Stimulated activated CD8-positive, alpha-beta memory T cell treated with anti-CD3 and anti-CD28 coated beads, Interleukin-2, amount 100 ng/mL, for 1 hour (primary cell): Measurements from ENCODE around the gene AASDH.
"Not testable (repeated sequence)": the region's sequence is repeated elsewhere in the genome, so short reads cannot be mapped to it uniquely, and the experiment has no call there.

Experiments used
- DNase-seq, 2 donors: peaks; one replicate each; pipeline ENCODE4 v3.0.0-alpha.2; 2020; ENCODE audit warnings: low read depth in 2 of 2

Gene AASDH

DNA sequence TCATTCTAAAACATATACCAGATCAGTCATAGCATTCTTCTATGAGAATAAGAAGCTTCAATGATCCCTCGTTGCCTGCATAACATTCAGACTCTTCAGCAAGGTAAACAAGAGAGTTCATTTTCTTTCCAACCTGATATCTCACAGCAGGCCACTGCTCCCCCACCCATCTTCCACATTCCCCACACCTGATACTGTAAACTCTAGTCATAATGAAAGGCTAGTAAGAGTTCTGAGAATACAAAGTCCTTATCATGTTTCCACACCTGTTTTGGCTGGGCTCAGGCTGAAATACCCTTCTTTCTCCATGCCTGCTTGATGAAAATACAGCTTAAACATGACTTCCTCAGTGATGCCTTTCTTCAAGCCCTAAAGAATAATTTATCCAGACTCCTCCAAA, 2.3 kb upstream of the AASDH start:
- no peak for DNase-seq

DNA sequence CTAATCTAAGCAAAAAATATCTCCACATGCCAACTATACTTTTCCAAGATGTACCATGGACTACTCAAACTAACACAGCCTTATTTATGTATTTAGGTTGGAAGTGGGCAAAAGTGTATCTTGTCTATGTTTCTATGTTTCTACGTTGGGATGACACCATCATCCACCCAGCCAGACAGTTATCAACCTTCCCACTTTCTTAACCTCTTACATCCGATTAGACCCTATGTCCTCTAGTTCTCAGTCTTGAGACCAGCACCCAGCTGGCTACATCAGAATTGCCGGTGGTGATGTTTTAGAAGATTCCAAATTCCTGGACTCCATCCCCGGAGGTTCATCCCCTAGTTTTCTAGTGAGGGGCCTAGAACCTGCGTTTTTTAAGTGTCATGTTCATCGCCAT, 1.0 kb upstream of the AASDH start:
- DNase-seq = no peak

DNA sequence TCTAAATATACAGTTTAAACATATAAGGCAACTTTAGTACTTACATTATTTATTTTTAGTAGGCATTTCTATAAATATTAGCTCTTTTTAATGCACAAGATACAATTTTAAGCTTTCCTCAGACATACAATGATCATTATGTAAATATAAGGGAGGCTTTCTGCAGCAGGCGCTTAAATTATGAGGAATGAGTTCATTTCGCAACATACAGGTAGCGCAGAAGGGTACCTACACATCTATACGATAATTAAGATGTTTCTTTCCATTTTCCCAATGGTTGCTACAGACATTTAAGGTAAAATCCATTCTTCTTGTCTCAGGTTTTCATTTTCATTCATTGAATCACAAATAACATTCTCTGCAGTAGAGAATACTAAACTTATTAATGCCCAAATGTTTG, 1.2 kb downstream of the AASDH start:
- DNase-seq = no peak

DNA sequence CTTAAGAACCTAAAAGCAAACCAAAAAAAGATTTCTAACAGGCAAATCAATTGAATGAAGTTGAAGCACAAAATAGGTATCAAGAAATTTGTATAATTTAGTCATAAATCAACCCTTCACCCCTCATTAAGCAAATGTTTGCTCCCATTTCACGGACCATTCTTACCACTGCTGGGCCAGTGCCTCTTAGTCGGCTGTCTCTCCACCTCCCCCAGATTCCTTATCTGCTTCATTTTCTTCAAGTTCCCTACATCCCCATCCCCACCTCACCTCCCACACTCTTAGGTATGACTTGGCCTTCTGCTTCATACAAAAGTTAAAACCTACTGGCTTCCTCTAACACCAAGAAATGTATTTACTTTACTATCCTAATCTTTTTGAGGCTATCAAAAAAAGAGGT, 11.8 kb downstream of the AASDH start:
- DNase-seq = no peak

DNA sequence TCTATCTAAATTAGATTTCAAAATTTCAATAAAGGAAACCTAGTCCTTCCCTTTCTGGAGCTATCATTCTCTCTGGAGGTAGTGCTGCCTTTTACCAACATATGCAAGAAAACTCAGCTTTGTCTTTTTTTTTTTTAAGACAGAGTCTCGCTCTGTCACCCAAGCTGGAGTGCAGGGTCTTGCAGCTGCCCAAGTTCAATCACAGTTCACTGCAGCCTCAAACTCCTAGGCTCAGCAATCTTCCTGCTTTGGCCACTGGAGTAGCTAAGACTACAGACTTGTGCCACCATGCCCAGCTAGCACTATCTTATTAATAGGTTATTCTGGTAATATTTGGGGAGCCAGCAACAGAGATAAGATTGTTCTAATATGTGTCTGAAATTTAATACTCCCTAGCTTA, 12.3 kb downstream of the AASDH start:
- DNase-seq = no peak

DNA sequence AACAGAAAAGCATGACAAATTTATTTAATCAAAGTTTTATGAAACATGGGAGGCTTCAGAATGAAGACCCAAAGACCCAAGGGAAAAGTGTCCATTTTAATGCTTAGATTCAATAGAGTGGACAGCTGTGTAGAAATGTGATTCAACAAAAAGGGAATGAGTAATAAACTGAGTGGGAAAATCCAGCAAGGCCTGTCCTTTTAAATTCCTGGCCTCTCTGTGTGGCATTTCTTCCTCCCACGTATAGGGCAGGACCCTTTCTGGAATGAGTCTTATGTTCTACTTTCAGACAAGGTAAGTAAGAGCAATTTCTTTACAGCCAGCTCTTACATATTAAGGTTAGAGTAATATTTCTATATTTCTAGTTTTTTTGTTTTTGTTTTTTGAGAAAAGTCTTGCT, 14.5 kb downstream of the AASDH start:
- no peak for DNase-seq

DNA sequence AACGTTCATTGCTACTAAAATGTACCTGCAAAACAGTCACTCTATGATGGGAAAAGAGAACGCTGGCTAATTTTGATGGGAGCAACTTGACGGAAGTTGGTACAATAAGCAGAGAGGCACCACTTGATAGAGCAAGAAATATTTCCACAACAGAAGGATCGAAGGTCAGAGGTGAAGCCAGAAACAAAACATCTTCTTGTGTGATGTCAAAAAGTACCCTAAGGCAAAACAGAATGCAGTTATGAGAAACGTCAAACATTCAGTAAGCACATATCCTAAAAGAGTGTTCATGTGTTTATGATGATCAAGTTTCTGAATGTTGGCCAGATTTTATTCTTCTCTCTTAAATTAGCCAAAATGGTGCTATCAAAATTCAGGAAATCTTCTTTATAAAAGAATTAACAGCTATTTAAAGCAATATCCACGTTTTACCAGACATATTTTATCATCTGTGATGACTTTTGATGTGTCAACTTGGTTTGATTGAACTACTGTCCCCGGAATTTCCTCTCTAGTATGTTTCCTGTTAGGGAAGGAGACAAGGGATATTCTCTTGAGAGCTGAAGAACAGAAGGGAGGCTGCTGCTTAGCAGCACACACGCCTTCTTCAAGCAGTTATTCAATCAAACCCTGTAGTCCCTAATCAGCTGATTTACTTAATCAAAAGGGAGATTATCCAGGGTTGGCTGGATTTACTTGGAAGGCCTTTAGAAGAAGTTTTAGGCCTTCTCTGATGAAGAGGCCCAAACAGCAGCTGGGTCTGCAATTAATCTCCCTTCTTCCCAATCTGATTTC, 15.7 kb downstream of the AASDH start:
- no peak for DNase-seq

DNA sequence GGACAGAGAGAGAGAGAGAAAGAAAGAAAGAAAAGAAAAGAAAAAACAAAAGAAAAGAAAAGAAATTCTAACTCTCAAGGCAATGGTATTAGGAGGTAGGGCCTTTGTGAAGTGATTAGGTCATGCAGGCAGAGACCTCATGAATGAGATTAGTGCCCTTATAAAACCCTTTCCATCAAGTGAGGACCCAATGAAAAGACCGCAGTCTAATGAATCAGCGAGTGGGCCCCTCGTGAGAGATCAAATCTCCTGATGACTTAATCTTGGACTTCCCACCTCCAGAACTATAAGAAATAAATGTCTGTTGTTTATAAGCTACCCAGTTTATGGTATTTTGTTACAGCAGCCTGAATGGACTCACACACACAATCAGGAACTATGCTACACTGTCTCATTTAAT, 16.9 kb downstream of the AASDH start:
- DNase-seq = no peak

DNA sequence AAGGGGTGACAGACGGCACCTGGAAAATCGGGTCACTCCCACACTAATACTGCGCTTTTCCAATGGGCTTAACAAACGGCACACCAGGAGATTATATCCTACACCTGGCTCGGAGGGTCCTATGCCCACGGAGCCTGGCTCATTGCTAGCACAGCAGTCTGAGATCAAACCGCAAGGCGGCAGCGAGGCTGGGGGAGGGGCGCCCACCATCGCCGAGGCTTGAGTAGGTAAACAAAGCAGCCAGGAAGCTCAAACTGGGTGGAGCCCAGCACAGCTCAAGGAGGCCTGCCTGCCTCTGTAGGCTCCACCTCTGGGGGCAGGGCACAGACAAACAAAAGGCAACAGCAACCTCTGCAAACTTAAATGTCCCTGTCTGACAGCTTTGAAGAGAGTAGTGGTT, 24.3 kb downstream of the AASDH start:
- not testable (repeated sequence) for DNase-seq

DNA sequence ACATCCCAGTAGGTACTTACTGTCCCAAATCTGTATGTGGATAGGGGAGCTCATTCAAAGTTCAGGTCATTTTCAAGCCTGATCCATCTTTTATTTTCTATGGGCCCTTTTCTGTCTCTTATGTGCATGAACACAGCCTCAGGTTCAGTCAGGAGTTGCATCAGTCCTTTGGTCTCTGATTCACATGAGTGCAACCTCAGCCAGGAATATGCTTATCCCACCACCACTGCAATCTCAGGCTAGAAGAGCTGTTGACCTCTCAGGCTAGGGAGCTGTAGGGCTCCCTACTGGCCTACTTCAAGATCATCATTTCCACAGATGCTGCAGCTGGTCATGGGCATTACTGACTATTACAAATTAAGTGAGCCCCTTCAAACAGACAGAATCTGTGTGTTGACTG, 27.2 kb downstream of the AASDH start:
- DNase-seq = no peak

DNA sequence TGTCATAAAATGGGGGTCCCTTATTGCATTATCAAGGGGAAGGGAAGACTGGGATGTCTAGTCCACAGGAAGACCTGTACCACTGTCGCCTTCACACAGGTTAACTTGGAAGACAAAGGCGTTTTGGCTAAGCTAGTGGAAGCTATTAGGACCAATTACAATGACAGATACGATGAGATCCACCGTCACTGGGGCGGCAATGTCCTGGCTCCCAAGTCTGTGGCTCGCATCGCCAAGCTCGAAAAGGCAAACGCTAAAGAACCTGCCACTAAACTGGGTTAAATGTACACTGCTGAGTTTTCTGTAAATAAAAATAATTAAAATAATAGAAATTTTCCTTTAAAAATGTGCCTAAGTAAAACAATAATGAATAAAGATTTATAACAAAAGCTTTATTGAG, 30.6 kb downstream of the AASDH start:
- DNase-seq = no peak

DNA sequence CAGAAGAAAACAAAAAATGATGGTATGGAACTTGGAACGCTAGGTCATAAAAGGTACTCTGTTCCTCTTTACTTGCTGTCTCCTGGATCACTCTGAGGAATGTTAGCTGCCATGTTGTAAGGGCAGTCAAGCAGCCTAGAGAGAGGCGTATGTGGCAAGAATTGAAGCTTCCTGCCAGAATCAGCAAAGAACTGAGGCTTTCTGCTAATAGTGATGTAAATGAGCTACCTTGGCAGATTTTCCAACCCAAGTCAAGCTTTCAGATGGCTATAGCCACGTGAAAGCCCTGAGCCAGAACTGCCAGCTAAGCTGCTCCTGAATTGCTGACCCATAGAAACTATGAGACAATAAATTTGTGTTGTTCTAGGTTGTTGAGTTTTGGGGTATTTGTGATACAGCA, 38.7 kb downstream of the AASDH start:
- no peak for DNase-seq

DNA sequence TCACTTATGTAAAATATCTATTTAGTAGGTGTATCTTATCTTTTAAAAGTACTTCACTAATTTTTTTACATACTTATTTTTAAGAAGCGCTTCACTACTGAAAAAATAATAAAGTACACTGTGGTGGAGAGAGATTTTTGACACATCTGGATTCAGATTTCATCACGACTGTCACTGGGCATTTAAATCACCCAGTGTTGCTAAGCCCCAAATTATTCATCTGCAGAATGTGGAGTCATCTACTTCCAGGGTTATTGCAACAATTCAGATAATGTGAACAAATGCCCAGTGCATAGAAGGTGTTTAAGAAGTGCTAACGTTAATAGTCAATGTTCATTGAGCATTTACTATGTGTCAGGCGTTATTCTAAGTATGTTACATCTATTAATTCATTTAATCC, 41.8 kb downstream of the AASDH start:
- no peak for DNase-seq

DNA sequence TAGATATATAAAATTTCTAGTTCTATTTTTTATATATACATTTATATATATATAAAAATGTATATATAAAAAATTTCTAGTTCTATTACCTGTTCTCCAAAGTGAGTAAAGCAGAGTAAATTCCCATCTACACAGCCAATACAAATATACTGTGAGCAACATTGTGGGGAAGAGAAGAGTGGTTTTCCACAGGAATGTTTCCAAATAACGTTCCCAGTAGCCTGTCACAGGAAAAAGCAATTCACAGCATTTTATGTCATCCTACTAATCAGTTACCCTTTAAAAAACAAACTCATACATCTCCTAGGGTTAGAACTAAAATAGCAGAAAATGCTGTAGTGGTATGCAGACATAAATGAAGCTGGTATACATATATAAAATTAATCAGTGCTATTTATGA, 44.5 kb downstream of the AASDH start:
- no peak for DNase-seq

DNA sequence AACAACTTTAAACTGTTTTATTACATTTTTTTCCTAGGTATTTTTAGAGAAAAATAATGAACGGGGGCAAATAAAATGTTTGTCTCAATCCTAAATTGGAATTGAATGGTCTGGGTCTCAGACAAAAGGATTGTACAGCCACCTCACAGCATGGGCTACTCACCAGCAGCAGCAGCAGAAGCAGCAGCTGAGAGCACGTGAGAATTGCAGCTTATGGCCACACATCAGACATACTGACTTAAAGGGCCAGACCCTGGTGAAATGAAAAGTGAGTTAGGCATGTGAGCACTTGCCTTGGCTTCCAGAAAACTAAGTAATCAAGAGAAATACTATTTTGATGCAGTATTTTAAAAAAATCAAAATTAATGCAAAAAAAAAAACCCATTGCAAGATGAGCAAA, 56.6 kb downstream of the AASDH start:
- no peak for DNase-seq

DNA sequence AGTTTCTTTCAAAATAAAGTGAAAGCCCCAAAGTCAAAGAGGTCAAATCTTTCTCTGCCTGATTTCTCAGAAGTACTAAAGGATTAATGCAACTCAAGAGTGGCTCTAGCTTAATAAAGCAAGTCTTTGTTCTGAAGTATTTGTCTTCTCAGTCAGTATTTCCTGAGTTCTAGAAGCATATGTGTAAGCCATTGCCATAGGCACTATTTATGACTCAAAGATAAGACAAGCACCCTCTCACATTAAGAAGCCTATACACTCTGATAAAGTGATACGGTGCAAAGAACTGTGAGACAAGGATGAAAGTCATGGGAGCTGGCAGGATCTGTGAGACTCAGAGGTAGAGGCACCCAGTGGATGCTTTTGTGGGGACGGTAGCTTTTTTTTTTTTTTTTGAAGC, 60.9 kb downstream of the AASDH start:
- no peak for DNase-seq

DNA sequence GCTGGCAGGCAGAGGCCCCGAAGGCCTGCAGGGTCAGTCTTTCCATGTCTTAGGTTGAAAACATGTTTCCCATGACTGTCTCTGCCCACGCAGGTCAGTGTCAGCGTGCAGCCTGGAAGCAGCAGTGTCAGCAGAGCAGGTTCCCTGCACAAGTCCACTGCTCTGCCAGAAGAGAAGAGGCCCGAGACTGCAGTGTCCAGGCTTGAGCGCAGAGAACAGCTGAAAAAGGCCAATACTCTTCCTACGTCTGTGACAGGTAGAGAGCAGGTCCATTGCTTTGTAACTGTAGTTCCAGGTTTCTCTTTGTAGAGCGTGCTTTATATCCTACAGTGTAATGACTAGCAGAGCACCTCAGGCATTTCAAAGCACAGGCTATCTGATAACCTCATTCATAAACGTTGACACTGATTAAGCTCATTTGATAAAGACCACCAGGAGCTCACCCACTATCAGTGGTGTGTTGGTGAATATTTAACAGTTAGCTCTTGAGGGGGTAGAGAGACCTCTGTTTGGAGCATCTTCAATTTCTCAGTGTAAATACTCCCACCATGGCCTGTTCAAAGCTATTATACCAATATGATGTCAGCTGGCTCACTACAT, 63.2 kb downstream of the AASDH start:
- no peak for DNase-seq

DNA sequence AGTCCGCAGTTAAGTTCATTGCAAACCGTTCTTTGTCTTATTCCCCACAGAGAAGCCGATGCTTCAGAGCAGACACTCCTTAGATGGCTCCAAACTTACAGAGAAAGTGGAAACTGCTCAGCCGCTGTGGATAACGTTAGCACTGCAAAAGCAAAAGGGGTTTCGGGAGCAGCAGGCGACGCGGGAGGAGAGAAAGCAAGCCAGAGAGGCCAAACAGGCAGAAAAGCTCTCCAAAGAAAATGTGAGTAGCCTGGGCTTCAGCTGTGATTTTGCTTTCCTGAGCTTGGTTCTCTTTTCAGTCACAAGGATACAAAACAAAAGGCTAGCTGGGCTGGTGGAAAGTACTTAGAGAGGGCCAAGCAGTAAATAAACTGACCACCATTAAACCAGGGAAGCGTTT, 64.0 kb downstream of the AASDH start:
- no peak for DNase-seq

DNA sequence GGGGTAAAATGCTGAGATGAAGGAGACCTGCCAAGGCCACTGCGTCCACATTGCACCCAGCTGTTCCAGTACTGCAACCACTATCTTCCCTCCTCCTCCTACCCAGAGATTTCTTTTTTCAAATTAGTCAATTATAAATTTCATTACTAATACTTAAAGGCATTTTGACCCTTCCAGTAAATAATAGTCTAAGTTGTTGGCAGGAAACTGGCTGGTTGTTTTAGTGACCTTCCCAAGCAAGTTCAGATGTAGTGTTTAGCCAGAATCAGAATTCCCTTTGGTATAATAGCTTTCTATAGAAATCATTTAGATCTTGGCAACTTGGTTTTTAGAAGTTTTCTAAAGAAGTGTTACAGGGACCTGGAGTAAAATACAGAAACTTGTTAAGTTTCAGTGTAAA, 66.0 kb downstream of the AASDH start:
- no peak for DNase-seq

DNA sequence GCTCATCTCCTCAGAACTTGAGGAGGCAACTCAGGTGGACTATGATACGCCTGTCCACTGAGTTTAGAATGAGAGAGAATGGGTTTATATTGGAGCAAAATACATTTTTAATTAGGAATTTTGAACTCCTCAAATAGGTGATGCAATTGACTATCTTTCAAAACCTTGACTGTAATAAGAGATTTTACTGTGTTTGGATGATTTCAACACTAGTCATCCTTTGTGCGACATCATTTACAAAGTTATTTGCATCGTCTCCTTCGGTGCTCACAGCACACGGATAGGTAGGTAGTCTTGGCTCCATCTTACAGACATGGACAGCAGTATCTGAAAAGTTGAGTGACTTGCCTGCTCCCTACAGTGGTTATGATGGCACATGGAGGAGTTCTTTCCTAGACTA, 67.0 kb downstream of the AASDH start:
- DNase-seq = no peak

DNA sequence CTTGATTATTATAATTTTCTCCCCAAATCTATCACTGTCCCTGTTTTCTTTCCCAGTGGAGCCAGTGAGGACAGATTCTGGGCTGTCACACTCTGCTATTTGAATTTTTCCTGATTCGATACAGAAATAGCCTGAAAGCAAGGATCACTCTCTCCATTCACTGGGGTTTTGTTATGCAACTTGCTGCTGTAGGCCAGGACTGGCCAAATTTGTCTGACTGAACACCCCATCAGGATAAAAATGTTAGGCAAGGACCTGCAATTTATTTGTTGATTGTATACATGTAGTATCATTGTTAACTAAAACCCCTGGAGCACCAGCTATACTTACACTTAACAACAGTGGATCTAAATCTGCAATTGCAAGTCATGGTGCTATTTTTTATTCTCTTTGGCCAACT, 68.7 kb downstream of the AASDH start:
- DNase-seq = no peak

DNA sequence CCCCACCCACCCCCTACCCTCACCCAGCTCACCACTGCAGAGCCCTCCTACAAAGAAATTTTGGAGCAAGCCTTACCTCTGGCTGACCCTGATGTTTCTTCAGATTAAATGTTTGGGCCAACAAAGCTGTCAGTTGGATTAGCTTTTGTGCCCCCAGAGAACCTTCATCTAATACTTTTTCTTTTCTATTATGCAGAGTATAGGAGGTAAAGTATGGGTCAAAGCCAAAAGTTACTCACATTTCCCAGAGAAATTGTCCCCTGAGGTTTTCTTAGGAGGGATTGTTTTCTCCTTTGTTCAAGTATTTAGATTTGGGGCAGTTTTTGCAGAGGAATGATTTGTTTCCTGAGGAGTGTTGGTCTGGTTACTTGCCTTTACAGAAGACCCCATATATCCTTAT, 69.5 kb downstream of the AASDH start:
- DNase-seq = no peak

DNA sequence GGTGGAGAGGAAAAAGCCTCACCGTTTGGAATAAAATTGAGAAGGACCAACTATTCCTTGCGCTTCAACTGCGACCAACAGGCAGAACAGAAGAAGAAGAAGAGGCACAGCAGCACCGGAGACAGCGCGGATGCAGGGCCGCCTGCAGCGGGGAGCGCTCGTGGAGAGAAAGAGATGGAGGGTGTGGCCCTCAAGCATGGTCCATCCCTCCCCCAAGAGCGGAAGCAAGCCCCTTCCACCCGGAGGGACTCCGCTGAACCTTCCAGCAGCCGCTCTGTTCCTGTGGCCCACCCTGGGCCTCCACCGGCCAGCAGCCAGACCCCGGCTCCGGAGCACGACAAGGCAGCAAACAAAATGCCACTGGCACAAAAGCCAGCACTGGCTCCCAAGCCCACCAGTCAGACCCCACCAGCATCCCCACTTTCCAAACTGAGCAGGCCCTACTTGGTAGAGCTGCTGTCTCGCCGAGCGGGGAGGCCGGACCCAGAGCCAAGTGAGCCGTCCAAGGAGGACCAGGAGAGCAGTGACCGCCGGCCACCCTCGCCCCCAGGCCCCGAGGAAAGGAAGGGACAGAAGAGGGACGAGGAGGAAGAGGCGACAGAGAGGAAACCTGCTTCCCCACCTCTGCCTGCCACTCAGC, 71.2 kb downstream of the AASDH start:
- no peak for DNase-seq
